ENCODE results near the gene ZNF24. TPM values are rescaled to one million over a fixed set of nuclear protein-coding genes. Genes with fewer than 3 reads are reported as not detected.
A peak's percentile ranks its signal among the peaks of the same experiment; 100 is the strongest.

Gene ZNF24
- total and polyA plus RNA-seq, 11 donors = 11.5 to 53.3 (median 45.1) TPM

- ATAC-seq = peak in 1 of 4 donors; percentile 34
These were observed 40.6 kb downstream of the ZNF24 start for GRCh38 chr18:35303610-35304009.

GRCh38 chr18:35296060-35296459 lies 48.2 kb downstream of the ZNF24 start:
- peaks cover 2 to 63% (median 32%) of the 10 kb centered on the region in 9 donors for H3K36me3 ChIP-seq
- peaks cover 0 to 29% (median 9%) of the 10 kb centered on the region in 12 donors for H3K4me1 ChIP-seq
- peak overlapping the region in 1 of 12 donors; percentile 25 for H3K27ac ChIP-seq
- H3K4me3 ChIP-seq = no peak overlapping the region
- DNase-seq (no peak), ATAC-seq (peak in 2 of 4 donors; percentile 47 to 54)
- no peaks in the 10 kb centered on the region for H3K27me3 ChIP-seq
- TF ChIP-seq CTCF (IDR thresholded peaks at IDR 0.05) = no peak
- TF ChIP-seq POLR2A (IDR thresholded peaks at IDR 0.05) = no peak
- intact Hi-C loops (cut with DNase I) = loop anchor here in 3 of 10 donors (10.0 kb wide), 2 partner anchors 49 to 51 kb away; partner anchors contain the start of genes ZNF24 (in 2 of the 3) and ZNF397 (in 1 of the 3)
- WGBS, 4 donors = 60 to 85% (median 81%) methylated on average over 2 of the region's 2 CpGs
- peaks cover 0 to 32% (median 14%) of the 10 kb centered on the region in 12 donors for H3K9me3 ChIP-seq

More at GRCh38 chr18:35303610-35304009, 40.6 kb downstream of the ZNF24 start:
- WGBS, 4 donors = 51 to 62% (median 56%) methylated on average over 4 of the region's 4 CpGs
- intact Hi-C loops (cut with DNase I) = loop anchor here in 1 of 10 donors (10.0 kb wide), 1 partner anchor 59 kb away; the partner anchor contains the start of gene ZNF397
- Histone ChIP-seq H3K27me3 (no peaks in the 10 kb centered on the region), H3K27ac (no peak overlapping the region), H3K9me3 (peaks cover 4 to 100% (median 70%) of the 10 kb centered on the region in 12 donors), H3K4me3 (no peak overlapping the region), H3K4me1 (peaks cover 0 to 4% (median 0%) of the 10 kb centered on the region in 12 donors), H3K36me3 (peaks cover 10 to 83% (median 30%) of the 10 kb centered on the region in 9 donors)
- DNase-seq = no peak
- TF ChIP-seq CTCF (IDR thresholded peaks at IDR 0.05) (no peak), POLR2A (IDR thresholded peaks at IDR 0.05) (no peak)

GRCh38 chr18:35291166-35291565 lies 53.1 kb downstream of the ZNF24 start:
- Histone ChIP-seq H3K4me1 (peaks cover 0 to 43% (median 21%) of the 10 kb centered on the region in 12 donors), H3K27ac (peak overlapping the region in 2 of 12 donors; percentile 82), H3K27me3 (no peaks in the 10 kb centered on the region), H3K4me3 (peak overlapping the region in 10 of 12 donors; percentile 61 to 97 (median 83)), H3K9me3 (peaks cover 0 to 6% (median 0%) of the 10 kb centered on the region in 12 donors), H3K36me3 (peaks cover 0 to 34% (median 29%) of the 10 kb centered on the region in 9 donors)
- ATAC-seq = no peak
- intact Hi-C loops (cut with DNase I) = loop anchor here in 7 of 10 donors (2.0 to 10.0 kb wide), 8 partner anchors 24 to 54 kb away; partner anchors contain the start of genes ZNF24 (in 5 of the 7) and ZNF397 (in 3 of the 7)
- 76 to 85% (median 82%) methylated on average over 2 of the region's 2 CpGs for WGBS, 4 donors
- TF ChIP-seq CTCF (IDR thresholded peaks at IDR 0.05) = no peak
- TF ChIP-seq POLR2A (IDR thresholded peaks at IDR 0.05) = no peak
- DNase-seq = no peak

DNA sequence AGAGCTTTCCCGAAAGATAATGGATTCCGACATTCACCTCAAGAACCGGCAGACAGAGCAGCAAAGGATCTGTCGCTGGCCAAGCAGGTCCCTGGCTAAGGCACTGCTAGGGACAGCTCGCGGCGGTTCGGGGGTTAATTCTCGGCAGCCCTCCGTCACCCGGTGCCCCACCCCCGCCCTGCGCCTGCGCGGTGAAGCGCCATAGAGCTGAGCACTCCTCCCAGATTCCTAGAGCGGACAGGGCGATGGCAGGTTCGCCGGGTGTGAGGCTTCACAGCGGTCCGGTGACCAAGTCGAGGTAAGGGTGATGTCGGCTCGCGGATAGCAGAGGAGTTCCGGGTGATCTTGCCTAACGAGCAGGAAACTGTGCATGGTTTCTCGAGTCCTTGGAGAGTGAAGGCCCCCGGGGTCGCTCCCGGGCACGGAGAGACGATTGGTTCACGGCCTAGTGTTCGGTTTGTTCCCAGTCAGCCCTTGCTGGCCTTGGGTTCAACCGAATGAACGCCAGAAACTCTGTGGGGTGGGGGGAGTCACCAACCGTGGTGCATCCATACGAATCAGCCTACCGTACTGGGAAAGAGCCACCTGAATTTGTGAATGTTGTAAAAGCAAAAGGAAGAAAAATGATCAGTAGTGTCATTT lies 54.0 kb downstream of the ZNF24 start, which contains the start of gene ZSCAN30:
ZSCAN30 (minus strand) TSS at position 136 of the 642 bp plus-strand sequence. CDS start 25,877 bp downstream, outside the sequence.
- no peaks in the 10 kb centered on the region for H3K27me3 ChIP-seq
- peaks cover 0 to 15% (median 0%) of the 10 kb centered on the region in 12 donors for H3K9me3 ChIP-seq
- peaks cover 0 to 29% (median 24%) of the 10 kb centered on the region in 9 donors for H3K36me3 ChIP-seq
- WGBS, 4 donors = 0 to 1% (median 0%) methylated on average over 22 to 41 of the region's 41 CpGs
- peak; percentile 99 to 100 (median 100) for ATAC-seq
- peak within 1 kb of the TSS; percentile 36 to 89 (median 82) for H3K27ac ChIP-seq
- peak; percentile 95 to 98 (median 96) for DNase-seq
- intact Hi-C loops (cut with DNase I) = loop anchor here in 7 of 10 donors (2.0 to 10.0 kb wide), 8 partner anchors 23 to 55 kb away; partner anchors contain the start of genes ZNF24 (in 5 of the 7) and ZNF397 (in 3 of the 7)
- H3K4me3 ChIP-seq = peak within 1 kb of the TSS; percentile 61 to 97 (median 83)
- TF ChIP-seq POLR2A (IDR thresholded peaks at IDR 0.05) = peak in 1 of 2 donors; percentile 71
- no peak for TF ChIP-seq CTCF (IDR thresholded peaks at IDR 0.05)
- peaks cover 0 to 39% (median 20%) of the 10 kb centered on the region in 12 donors for H3K4me1 ChIP-seq
